Measurements from ENCODE around the gene SCARB1. TPM values are rescaled to one million over a fixed set of nuclear protein-coding genes. Genes with fewer than 3 reads are reported as not detected.
A peak's percentile ranks its signal among the peaks of the same experiment; 100 is the strongest.

The SCARB1 gene
- total RNA-seq, 2 donors from 2014 or later: 33.0 to 36.2 TPM

GRCh38 chr12:124861492-124861891 is 2.2 kb downstream of the SCARB1 start:
- peaks cover 9% of the 10 kb centered on the region for H3K27me3 Mint-ChIP-seq (ENCODE audit: insufficient read depth)

GRCh38 chr12:124857921-124858461 is 5.7 kb downstream of the SCARB1 start:
- TF ChIP-seq CTCF (conservative IDR thresholded peaks at IDR 0.05): no peak
- H3K27ac Mint-ChIP-seq: no peak overlapping the region
- Histone ChIP-seq H3K4me1 (ENCODE audit: control insufficient read depth, insufficient read depth, low read length) (no peaks in the 10 kb centered on the region), H3K9ac (ENCODE audit: extremely low read depth, low read length, poor library complexity, severe bottlenecking) (no peak overlapping the region), H3K36me3 (ENCODE audit: control insufficient read depth, insufficient read depth, low read length) (no peaks in the 10 kb centered on the region), H3K27ac (ENCODE audit: low read depth, low read length) (no peak overlapping the region), H3K9me3 (ENCODE audit: control insufficient read depth, low read length) (no peaks in the 10 kb centered on the region), H3K4me3 (ENCODE audit: low read length) (no peak overlapping the region), H3K27me3 (ENCODE audit: control insufficient read depth, insufficient read depth, low read length, poor library complexity, severe bottlenecking) (peaks cover 5% of the 10 kb centered on the region)
- peaks cover 8% of the 10 kb centered on the region for H3K27me3 Mint-ChIP-seq (ENCODE audit: insufficient read depth)
- 92% methylated on average over 11 of the region's 11 CpGs; no CpG with 5 or more reads in 1 of the 2 experiments for WGBS, 2 experiments (ENCODE audit: insufficient coverage in 1 of 2, insufficient read length in 1 of 2)
- H3K4me1 Mint-ChIP-seq: peaks cover 7% of the 10 kb centered on the region
- peaks cover 3% of the 10 kb centered on the region for H3K36me3 Mint-ChIP-seq (ENCODE audit: low read depth)
- H3K4me3 Mint-ChIP-seq: no peak overlapping the region
- DNase-seq: no peak
- no peaks in the 10 kb centered on the region for H3K9me3 Mint-ChIP-seq

More at GRCh38 chr12:124861492-124861891, 2.2 kb downstream of the SCARB1 start:
- WGBS, 2 experiments (ENCODE audit: insufficient coverage in 1 of 2, insufficient read length in 1 of 2): 86 to 92% methylated on average over 8 to 9 of the region's 9 CpGs
- H3K9me3 ChIP-seq (ENCODE audit: control insufficient read depth, low read length): no peaks in the 10 kb centered on the region
- Mint-ChIP-seq H3K9me3 (no peaks in the 10 kb centered on the region), H3K27ac (no peak overlapping the region), H3K36me3 (ENCODE audit: low read depth) (peaks cover 3% of the 10 kb centered on the region), H3K4me3 (no peak overlapping the region), H3K4me1 (peaks cover 12% of the 10 kb centered on the region)
- no peaks in the 10 kb centered on the region for H3K36me3 ChIP-seq (ENCODE audit: control insufficient read depth, insufficient read depth, low read length)
- TF ChIP-seq CTCF (conservative IDR thresholded peaks at IDR 0.05): no peak
- H3K4me1 ChIP-seq (ENCODE audit: control insufficient read depth, insufficient read depth, low read length): no peaks in the 10 kb centered on the region
- peak; percentile 77 for DNase-seq
- no peak overlapping the region for H3K4me3 ChIP-seq (ENCODE audit: low read length)
- peaks cover 6% of the 10 kb centered on the region for H3K27me3 ChIP-seq (ENCODE audit: control insufficient read depth, insufficient read depth, low read length, poor library complexity, severe bottlenecking)
- no peak overlapping the region for H3K9ac ChIP-seq (ENCODE audit: extremely low read depth, low read length, poor library complexity, severe bottlenecking)
- no peak overlapping the region for H3K27ac ChIP-seq (ENCODE audit: low read depth, low read length)

- peaks cover 3% of the 10 kb centered on the region for H3K36me3 Mint-ChIP-seq (ENCODE audit: low read depth)
- Histone ChIP-seq H3K36me3 (ENCODE audit: control insufficient read depth, insufficient read depth, low read length) (no peaks in the 10 kb centered on the region), H3K27ac (ENCODE audit: low read depth, low read length) (no peak overlapping the region), H3K9ac (ENCODE audit: extremely low read depth, low read length, poor library complexity, severe bottlenecking) (no peak overlapping the region), H3K9me3 (ENCODE audit: control insufficient read depth, low read length) (no peaks in the 10 kb centered on the region), H3K4me3 (ENCODE audit: low read length) (no peak overlapping the region), H3K4me1 (ENCODE audit: control insufficient read depth, insufficient read depth, low read length) (no peaks in the 10 kb centered on the region), H3K27me3 (ENCODE audit: control insufficient read depth, insufficient read depth, low read length, poor library complexity, severe bottlenecking) (no peaks in the 10 kb centered on the region)
- no peak for DNase-seq
- H3K9me3 Mint-ChIP-seq: no peaks in the 10 kb centered on the region
- no peak overlapping the region for H3K27ac Mint-ChIP-seq
- 94% methylated on average over 10 to 14 of the region's 14 CpGs for WGBS, 2 experiments (ENCODE audit: insufficient coverage in 1 of 2, insufficient read length in 1 of 2)
- no peak for TF ChIP-seq CTCF (conservative IDR thresholded peaks at IDR 0.05)
- H3K4me1 Mint-ChIP-seq: peaks cover 8% of the 10 kb centered on the region
- no peak overlapping the region for H3K4me3 Mint-ChIP-seq
- no peaks in the 10 kb centered on the region for H3K27me3 Mint-ChIP-seq (ENCODE audit: insufficient read depth)
Observed at GRCh38 chr12:124856842-124857178, 6.9 kb downstream of the SCARB1 start.

Data from endodermal cell (in vitro differentiated cells).